GM19193 (cell line): Measurements from ENCODE around the gene PIWIL1.

ENCODE experiments used
- POLR2A ChIP-seq: IDR thresholded peaks from 4 replicates; pipeline ENCODE4 v1.6.1; 2011; ENCODE audit not compliant: insufficient read depth, insufficient read length; ENCODE audit errors: extremely low read depth

The PIWIL1 gene

GRCh38 chr12:130354407-130354806 lies 16.7 kb downstream of the PIWIL1 start:
- no peak for TF ChIP-seq POLR2A

GRCh38 chr12:130356222-130356621 lies 18.5 kb downstream of the PIWIL1 start:
- TF ChIP-seq POLR2A, result no peak

DNA sequence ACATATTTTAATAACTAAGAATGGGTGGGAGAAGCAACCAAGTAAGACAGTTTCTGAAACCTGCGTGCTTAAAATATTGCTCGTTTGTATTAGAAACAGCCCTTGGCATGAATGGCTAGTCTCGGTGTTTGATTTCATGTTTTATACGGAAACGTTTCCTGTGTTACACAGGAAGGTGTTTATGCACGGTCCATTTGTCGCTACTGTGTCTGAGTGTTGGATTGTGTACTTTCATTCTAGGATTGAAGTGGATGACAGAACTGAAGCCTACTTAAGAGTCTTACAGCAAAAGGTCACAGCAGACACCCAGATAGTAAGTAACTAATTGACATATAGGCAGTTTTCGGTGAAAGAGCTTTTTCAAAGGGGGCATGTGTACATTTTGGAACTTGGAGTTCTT lies 19.6 kb downstream of the PIWIL1 start:
- TF ChIP-seq POLR2A, result no peak

- no peak for TF ChIP-seq POLR2A
These were observed 20.1 kb downstream of the PIWIL1 start for GRCh38 chr12:130357729-130358330.

GRCh38 chr12:130362060-130362459 lies 24.4 kb downstream of the PIWIL1 start:
- TF ChIP-seq POLR2A, result no peak

DNA sequence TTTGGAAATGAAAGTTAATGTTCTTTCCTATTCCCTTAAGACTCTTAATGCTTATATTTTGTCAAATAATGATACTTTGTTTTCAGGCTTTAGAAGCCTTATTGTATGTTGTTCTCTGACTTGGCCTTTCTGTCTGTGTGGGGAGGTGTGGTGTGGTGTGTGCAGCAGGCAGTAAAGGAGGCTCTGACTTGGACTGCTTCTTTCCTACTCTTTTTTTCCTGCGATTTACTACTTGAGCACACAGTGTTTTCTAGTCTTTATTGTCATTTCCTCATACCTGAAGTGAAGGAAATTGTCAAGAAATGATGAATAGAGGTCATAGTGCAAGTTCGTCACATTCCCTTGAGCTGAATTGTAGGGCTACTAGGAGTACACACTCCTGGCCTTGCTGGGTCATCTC lies 26.9 kb downstream of the PIWIL1 start:
- no peak for TF ChIP-seq POLR2A

GRCh38 chr12:130366159-130366558 lies 28.5 kb downstream of the PIWIL1 start:
- no peak for TF ChIP-seq POLR2A

DNA sequence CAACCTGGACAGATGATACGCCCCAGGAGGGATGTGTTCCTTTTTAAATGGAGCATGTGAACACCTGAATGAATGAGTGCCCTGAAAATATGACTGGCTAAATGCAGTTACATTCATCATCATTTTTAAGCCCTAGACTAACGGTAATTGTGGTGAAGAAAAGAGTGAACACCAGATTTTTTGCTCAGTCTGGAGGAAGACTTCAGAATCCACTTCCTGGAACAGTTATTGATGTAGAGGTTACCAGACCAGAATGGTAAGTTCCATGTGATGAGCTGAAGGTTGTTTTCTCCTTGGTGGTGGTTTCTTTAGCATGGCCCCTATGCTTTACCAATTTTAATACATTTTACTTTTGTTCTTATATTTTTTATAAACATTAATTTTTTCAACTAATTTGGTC lies 29.3 kb downstream of the PIWIL1 start:
- TF ChIP-seq POLR2A, result no peak

GRCh38 chr12:130367523-130367922 lies 29.8 kb downstream of the PIWIL1 start:
- no peak for TF ChIP-seq POLR2A

DNA sequence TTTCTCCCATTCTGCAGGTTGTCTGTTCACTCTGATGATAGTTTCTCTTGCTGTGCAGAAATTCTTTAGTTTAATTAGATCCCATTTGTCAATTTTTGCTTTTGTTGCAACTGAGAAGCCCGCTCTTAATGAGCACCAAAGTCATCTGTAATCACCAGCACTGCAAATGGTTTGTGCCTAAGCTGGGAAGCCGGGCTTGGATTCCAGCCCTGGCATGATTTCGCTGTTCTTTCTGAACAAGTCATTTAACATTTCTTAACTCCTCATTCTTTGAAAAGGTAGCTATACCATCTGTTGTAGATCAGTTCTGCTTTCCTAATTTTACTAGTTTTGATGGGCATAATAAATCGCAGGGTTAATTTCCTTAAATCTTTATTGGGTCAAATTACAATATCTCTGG lies 32.1 kb downstream of the PIWIL1 start:
- no peak for TF ChIP-seq POLR2A

GRCh38 chr12:130371296-130371695 lies 33.6 kb downstream of the PIWIL1 start:
- TF ChIP-seq POLR2A, result no peak

GRCh38 chr12:130372936-130373335 lies 35.2 kb downstream of the PIWIL1 start:
- TF ChIP-seq POLR2A, result no peak

GRCh38 chr12:130374083-130374482 lies 36.4 kb downstream of the PIWIL1 start:
- no peak for TF ChIP-seq POLR2A

- TF ChIP-seq POLR2A, result no peak
These were observed 37.9 kb downstream of the PIWIL1 start for GRCh38 chr12:130375296-130376287.

DNA sequence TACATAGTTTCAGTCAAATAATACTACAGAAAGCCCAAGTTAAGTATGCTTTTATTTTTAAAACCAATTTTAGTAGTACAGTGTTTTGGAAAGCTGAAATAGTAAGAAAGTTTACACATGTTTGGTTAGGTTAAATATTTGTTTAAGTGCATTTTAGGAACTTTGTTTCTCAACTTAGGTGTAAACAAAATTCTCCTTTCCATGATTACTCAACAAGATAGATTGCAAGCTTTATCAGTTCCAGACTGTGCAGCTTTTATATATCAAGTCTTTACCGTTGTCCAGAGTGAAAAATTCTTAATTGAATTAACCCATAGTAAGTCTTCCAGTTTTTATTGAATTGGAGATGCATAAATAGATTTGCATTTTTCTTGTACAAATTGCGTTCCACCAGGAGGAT lies 45.1 kb downstream of the PIWIL1 start:
- no peak for TF ChIP-seq POLR2A

DNA sequence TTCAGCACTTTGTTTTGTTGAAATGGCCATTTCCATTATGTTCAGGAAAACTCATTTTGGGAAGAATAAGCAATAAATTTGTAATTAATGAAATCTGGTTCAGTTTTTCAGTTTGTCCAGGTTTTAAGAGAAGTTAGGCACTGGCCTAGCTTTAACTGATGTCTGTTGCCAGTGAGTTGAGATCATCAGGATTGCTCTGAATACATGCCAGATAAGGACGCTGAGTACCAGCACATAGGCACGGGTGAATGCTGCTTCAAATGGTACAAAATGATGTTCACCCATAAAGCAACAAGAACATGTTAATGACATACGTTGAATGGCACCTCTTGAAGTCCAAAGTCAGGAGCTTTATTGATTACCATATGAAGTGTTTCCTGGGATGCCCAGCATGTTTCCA lies 46.5 kb downstream of the PIWIL1 start:
- no peak for TF ChIP-seq POLR2A
